COR-L47 (cell line): ENCODE data around the gene TP53TG5.

Source experiments
- DNase-seq: peaks from one replicate; lab custom pipeline; 2025; lab: John Stamatoyannopoulos, UW

The TP53TG5 gene

DNA sequence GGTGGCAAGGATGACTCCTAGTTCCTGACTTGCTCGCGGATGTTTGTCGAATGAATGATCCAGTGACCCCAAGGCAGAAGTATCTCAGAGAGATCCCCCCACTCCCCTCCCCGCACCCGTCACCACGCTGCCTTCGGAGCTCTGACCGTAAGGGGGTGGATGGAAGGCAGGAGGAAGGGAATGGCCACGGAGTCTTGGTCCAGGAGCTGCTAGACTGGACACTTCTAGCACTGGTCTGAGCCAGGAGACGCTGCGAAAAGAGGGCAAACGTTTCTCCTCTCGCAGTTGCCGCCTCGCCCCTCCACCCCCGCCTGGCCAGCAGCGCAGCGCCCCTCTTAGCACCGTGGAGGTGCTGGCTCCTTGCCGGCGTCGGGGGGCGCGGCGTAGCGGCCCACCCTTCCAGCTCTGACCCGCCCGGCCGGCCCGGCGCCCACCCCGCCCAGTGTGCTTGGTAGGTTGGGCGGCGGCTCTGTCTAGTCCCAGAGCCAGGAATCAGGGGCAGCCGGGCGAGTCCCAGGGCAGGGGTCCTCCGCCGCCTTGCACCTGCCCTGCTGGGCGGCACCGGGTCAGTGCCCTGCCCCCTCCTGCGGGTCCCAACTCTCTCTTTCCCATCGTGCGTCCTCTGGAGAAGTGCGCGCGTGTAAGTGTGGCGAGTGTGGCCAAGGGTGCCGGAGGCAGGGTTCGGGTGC, 27.6 kb upstream of the TP53TG5 start:
- no peak for DNase-seq

GRCh38 chr20:45404438-45404837, 26.3 kb upstream of the TP53TG5 start:
- DNase-seq = no peak

DNA sequence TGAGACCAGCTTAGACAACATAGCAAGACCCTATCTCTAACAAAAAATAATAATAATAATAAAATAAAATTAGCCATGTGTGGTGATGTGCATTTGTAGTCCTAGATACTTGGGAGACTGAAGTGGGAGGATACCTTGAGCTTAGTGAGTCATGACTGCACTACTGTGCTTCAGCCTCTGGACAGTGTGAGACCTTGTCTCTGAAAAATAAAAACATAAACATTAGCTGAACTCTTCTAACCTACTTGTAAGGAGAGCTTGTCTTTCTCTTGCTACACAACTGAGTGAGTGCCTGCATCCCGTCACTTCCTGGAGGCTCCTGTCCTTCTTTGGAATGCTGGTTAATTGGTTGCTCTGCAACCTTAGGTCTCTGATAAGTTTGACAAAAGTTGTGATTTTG, 24.8 kb upstream of the TP53TG5 start:
- DNase-seq = no peak

DNA sequence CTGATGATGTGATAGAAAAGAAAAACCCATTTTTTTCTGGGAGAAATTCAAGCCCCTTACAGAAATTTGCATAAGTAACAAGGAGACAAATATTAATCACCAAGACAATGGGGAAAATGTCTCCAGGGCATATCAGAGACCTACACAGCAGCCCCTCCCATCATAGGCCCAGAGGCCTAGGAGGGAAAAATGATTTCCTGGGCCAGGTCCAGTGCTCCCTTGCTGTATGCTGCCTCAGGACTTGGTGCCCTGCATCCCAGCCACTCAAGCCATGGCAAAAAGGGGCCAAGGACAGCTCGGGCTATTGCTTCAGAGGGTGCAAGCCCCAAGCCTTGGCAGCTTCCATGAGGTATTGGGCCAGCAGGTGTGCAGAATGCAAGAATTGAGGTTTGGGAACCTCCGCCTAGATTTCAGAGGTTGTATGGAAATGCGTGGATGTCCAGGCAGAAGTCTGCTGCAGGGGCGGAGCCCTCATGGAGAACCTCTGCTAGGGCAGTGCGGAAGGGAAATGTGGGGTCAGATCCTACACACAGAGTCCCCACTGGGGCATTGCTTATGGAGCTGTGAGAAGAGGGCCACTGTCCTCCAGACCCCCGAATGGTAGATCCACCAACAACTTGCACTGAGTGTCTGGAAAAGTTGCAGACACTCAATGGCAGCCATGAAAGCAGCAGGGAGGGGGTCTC, 22.4 kb upstream of the TP53TG5 start:
- no peak for DNase-seq

DNA sequence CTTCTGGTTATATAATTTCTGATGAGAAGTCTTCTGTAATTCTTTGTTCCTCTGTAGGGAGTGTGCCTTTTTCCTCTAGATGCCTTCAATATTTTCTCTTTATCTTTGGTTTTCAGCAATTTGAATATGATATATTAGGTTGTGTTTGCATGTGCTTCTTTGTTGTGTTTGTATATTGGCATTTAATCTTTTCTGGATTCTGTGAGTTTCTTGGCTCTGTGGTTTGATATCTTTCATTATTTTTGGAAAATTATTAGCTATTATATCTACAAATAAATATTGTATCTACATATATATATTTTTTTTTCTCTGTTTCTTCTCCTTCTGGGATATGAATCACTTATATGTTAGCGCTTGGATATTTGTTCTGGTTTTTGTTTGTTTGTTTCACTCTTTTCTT, 20.9 kb upstream of the TP53TG5 start:
- no peak for DNase-seq

- DNase-seq = no peak
These were observed 16.9 kb upstream of the TP53TG5 start for GRCh38 chr20:45395114-45395415.

- DNase-seq = no peak
These were observed 16.3 kb upstream of the TP53TG5 start for GRCh38 chr20:45394221-45395113.

DNA sequence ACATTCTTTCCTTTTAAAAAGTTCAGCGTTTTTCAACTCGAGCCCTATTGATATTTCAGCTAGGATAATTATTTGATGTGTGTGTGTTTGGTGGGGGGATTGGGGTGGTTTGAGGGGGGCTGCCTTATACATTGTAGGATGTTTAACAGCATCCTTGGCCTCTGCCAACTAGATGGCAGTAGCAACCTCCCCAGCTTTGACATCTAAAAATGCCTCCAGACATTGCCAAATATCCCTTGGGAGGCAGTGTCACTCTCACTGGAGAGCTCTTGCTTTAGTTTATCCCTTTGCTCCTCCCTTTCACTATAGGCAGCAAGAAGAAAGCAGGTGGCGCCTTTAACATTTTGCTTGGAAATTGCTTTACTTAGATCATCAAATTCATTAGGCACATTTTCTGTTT, 14.6 kb upstream of the TP53TG5 start:
- peak; percentile 16 for DNase-seq

DNA sequence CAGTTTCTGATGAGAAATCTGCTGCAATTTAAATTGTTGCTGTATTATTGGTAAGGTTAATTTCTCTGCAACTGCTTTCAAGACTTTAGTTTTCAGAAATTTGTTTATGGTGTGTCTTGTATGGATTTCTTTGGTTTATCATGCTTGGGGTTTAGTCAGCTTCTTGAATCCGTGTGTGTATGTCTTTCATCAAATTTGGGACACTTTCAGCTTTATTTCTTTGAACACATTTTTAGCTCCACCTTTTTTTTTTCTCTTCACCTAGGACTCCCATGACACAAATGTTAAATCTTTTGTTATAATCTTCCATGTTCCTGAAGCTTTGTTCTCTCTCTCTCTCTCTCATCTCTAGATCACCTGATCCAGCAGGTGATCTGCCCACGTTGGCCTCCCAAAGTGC, 13.4 kb upstream of the TP53TG5 start:
- no peak for DNase-seq

DNA sequence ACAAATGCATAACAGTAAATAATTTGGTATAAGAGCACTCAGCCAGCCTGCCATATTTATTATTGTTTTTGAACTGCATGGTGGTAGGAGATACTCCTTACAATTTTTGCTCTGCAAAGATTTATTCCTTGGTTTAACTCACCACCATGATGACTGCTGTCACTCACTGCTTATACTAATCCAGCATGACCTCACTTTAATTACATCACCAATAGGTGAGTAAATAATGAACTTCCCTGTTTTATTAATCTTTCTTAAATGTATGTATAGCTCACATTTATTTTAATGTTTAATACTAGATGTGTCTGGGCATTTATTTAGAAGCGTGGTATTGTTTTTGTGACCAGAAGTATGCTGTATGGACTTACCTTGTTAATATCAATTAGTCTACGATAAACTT, 12.8 kb upstream of the TP53TG5 start:
- DNase-seq = no peak

GRCh38 chr20:45387274-45387673, 9.1 kb upstream of the TP53TG5 start:
- no peak for DNase-seq

DNA sequence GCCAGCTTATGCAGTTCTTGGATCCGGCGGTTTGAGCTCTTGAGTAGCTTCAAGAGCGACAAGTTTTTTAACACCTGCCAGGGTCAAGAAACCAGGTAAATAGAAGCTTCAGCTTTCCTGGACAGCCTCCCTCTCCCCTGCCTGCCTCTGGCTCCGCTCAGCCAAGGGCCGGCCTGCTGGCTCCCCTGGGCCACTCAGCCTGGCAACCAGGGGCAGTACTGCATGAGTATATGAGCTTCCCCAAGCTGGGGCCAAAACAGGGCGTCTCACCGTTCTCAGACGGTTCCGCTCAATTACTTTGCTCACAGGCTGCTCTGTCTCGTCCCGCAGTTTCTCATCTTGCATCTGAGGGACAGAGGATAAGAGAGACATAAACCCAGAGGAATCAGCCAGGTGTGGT, 856 bp downstream of the TP53TG5 start:
- no peak for DNase-seq

GRCh38 chr20:45374966-45375365, 3.2 kb downstream of the TP53TG5 start:
- no peak for DNase-seq

DNA sequence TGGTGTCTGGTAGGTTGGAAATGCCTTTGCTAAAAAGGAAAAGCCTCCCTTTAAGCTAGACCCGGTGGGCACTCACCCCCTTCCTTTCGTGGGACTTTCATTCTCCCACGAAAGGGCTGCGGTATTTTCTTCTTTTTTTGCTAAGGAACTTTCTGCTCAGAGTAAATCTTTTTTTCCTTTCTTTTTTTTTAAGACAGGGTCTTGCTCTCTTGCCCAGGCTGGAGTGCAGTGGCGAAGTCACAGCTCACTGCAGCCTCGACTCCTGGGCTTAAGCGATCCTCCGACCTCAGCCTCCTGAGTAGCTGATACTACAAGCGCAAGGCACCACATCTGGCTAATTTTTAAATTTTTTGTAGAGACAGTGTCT, 4.0 kb downstream of the TP53TG5 start:
- no peak for DNase-seq

DNA sequence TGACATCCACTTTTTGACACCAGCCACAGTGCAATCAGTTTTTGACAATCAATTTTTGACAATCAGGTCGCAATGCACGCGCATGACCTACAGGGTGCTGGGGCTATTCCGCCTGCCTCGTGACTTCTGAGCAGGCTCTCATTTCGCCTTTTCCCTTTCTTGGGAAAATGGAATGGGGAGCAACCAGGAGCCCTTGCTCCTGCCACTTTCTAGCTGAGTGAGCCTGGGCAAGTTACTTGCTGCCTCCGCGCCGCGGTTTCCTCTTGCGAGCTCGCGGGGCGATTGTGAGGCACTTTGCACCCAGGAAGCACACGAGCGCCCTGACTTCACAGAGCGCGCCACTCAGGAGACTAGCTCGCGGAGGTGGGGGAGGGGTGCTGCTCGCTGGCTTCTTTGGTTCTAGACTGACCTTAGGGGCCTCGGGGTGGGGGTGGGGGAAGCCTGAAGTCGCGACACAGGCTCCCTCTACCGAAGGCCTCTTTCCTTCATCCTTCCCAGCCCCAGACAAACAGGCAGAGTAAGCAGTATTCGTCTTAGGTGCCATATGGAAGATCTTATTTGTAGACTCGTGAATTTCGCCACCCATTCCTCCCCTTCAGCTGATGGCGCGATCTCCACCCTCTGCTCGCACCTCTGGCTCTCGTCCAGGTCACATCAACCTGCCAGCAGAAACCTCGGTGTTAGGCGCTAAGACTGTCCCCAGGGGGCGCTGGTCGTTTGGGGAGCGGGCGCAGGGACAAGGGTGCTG, 4.6 kb downstream of the TP53TG5 start:
- peak; percentile 83 for DNase-seq

- no peak for DNase-seq
These were observed 5.3 kb downstream of the TP53TG5 start for GRCh38 chr20:45372646-45373352.

GRCh38 chr20:45372241-45372640, 5.9 kb downstream of the TP53TG5 start:
- no peak for DNase-seq

DNA sequence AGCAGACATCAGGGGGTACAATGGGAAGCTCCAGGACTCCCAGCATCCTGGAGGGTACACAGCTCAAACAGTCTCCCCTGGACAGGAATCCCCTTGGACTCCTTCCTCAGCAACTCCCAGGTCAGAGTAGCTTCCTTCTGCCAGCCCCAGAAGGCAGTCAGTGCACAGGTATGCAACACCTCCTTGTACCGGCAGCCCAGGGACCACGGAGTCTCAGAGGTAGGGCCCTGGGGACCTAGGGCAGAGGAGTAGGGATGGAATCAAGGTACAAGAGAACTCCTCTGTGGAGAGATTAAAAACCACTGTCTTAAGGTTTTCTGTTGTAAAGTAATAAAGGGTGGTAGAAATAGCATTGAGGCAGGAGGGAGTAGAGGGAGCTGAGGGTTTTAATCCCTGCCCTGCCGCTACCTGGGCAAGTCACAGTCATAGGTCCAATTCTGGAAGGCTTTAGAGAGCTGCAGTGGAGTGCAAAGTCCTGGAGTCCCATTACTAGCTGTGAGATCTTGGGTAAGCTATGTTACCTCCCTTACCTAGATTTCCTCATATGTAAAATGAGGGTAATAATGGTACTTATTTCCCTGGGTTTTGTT, 7.5 kb downstream of the TP53TG5 start:
- DNase-seq = no peak

DNA sequence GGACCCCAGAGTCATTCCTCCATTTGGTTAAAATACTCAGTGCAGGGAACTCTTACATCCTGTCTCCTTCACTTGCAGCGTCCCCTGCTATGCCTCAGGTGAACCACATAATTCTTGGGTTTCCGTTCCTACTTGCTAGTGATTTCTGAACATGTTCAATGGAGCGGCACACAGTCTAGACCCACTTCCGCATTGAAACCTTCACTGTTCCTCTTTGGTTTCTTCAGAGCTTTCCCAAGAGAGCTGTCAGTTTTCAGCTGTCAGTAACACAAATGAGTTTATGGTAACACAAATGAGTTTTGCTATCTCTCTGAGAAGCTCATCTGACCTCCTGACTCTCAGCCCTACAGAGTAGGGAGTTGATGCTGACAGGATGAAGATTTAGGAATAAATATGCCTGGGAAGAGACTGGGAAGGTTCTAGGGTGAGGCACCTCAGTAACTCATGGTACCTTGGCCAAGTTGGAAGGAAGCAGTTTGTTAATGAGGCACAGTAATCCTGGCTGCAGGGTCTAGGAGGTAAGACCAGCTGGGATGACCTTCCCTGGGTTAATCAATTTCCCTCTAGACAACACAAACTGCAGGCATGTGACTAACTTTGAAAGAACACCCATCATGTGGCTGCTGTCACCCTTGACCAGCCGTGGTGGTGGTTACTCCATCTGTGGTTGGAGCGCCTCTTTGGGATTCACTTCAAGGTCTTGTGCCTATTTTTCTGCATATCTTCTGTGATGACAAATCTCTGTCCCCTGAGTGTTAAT, 9.7 kb downstream of the TP53TG5 start:
- no peak for DNase-seq

DNA sequence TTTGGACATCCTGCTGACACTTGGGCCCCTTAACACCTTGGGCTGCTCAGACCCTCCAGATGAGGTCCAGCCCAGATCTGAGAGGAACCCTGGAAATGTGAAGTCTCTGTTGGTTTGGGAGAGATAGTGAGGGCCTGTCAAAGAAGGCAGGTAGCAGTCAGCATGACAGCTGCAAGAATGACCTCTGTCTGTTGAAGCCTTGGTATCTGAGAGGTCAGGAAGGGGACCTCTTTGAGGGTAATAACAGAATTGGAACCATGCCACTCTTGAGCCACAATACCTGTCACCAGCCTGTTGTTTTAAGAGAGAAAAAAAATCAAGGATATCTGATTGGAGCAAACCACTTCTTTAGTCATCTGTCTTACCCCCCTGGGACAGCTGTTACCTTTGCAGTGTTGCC, 11.0 kb downstream of the TP53TG5 start:
- DNase-seq = no peak

GRCh38 chr20:45366631-45367030, 11.5 kb downstream of the TP53TG5 start:
- no peak for DNase-seq
